Nephron progenitor cell (in vitro differentiated cells): Measurements from ENCODE around the gene PCBP2.
"Not testable (repeated sequence)": the region's sequence is repeated elsewhere in the genome, so short reads cannot be mapped to it uniquely, and the experiment has no call there.

Experiments
- DNase-seq: peaks from one replicate; pipeline ENCODE4 v3.0.0; 2021
- H3K27ac Mint-ChIP-seq: 2 replicates; pipeline ENCODE4 v1.8.0; 2021; ENCODE audit warnings: mild to moderate bottlenecking, moderate library complexity, mixed read lengths
- H3K27me3 Mint-ChIP-seq: 2 replicates; pipeline ENCODE4 v1.8.0; 2021; ENCODE audit warnings: mild to moderate bottlenecking, low read depth, mixed read lengths; ENCODE audit not compliant: poor library complexity
- H3K36me3 Mint-ChIP-seq: 2 replicates; pipeline ENCODE4 v1.8.0; 2021; ENCODE audit warnings: low read depth, mixed read lengths
- H3K4me1 Mint-ChIP-seq: 2 replicates; pipeline ENCODE4 v1.8.0; 2021; ENCODE audit warnings: mixed read lengths
- H3K4me3 Mint-ChIP-seq: 2 replicates; pipeline ENCODE4 v1.8.0; 2021; ENCODE audit warnings: mild to moderate bottlenecking, moderate library complexity, mixed read lengths
- H3K9me3 Mint-ChIP-seq: 2 replicates; pipeline ENCODE4 v1.8.0; 2021; ENCODE audit warnings: mild to moderate bottlenecking, moderate library complexity, mixed read lengths
- TF ChIP-seq, protein P1 (sequence below): fragments of 200-600 bp; sonication (generic); IDR thresholded peaks from 2 replicates; pipeline ENCODE4 v1.5.0; 2021; ENCODE audit warnings: antibody characterized with exemption

The PCBP2 gene

GRCh38 chr12:53451661-53452158, at the start of gene PCBP2:
PCBP2 (plus strand) TSS chr12:53452102; CDS start chr12:53454801, 2,699 bp downstream.
- Mint-ChIP-seq H3K9me3 (no peaks in the 10 kb centered on the region), H3K27ac (peak within 1 kb of the TSS; percentile 100), H3K27me3 (no peaks in the 10 kb centered on the region), H3K4me3 (peak within 1 kb of the TSS; percentile 97), H3K4me1 (peaks cover 42% of the 10 kb centered on the region), H3K36me3 (peaks cover 52% of the 10 kb centered on the region)
- TF ChIP-seq, protein P1, sequence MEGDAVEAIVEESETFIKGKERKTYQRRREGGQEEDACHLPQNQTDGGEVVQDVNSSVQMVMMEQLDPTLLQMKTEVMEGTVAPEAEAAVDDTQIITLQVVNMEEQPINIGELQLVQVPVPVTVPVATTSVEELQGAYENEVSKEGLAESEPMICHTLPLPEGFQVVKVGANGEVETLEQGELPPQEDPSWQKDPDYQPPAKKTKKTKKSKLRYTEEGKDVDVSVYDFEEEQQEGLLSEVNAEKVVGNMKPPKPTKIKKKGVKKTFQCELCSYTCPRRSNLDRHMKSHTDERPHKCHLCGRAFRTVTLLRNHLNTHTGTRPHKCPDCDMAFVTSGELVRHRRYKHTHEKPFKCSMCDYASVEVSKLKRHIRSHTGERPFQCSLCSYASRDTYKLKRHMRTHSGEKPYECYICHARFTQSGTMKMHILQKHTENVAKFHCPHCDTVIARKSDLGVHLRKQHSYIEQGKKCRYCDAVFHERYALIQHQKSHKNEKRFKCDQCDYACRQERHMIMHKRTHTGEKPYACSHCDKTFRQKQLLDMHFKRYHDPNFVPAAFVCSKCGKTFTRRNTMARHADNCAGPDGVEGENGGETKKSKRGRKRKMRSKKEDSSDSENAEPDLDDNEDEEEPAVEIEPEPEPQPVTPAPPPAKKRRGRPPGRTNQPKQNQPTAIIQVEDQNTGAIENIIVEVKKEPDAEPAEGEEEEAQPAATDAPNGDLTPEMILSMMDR: peak; percentile 76
- DNase-seq: peak; percentile 95

DNA sequence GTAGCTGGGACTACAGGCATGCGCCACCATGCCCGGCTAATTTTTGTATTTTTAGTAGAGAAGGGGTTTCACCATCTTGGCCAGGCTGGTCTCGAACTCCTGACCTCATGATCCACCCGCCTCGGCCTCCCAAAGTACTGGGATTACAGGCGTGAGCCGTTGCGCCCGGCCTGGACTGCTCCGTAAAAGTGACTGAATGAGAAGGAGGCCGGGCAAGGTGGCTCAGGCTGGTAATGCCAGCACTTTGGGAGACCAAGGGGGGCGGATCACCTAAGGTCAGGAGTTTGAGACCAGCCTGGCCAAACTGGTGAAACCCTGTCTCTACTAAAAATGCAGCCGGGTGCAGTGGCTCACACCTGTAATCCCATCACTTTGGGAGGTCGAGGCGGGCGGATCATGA, 49.6 kb upstream of the PCBP2 start:
- not testable (repeated sequence) for H3K27ac Mint-ChIP-seq, H3K4me3 Mint-ChIP-seq, H3K27me3 Mint-ChIP-seq, DNase-seq, H3K4me1 Mint-ChIP-seq, H3K9me3 Mint-ChIP-seq
- peaks cover 75% of the 10 kb centered on the region for H3K36me3 Mint-ChIP-seq

DNA sequence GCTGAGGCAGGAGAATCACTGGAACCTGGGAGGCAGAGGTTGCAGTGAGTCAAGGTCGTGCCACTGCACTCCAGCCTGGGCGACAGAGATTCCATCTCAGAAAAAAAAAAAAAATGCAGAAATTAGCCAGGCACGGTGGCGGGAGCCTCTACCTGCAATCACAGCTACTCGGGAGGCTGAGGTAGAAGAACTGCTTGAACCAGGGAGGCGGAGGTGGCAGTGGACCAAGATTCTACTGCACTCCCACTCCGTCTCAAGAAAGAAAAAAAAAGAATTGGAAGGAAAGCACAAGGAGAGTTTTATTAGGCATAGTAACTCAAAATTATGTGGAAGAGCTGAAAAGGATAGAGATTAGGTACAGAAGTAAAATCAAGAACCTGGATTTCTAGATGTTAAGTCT, 49.0 kb upstream of the PCBP2 start:
- DNase-seq: no peak
- H3K4me3 Mint-ChIP-seq: no peak overlapping the region
- H3K36me3 Mint-ChIP-seq: peaks cover 70% of the 10 kb centered on the region
- no peaks in the 10 kb centered on the region for H3K4me1 Mint-ChIP-seq
- peaks cover 5% of the 10 kb centered on the region for H3K9me3 Mint-ChIP-seq
- TF ChIP-seq, protein P1: no peak
- H3K27ac Mint-ChIP-seq: peak overlapping the region; percentile 75
- H3K27me3 Mint-ChIP-seq: peaks cover 3% of the 10 kb centered on the region

DNA sequence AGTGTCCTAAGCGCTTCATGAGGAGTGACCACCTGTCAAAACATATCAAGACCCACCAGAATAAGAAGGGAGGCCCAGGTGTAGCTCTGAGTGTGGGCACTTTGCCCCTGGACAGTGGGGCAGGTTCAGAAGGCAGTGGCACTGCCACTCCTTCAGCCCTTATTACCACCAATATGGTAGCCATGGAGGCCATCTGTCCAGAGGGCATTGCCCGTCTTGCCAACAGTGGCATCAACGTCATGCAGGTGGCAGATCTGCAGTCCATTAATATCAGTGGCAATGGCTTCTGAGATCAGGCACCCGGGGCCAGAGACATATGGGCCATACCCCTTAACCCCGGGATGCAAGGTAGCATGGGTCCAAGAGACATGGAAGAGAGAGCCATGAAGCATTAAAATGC, 41.0 kb upstream of the PCBP2 start:
- peaks cover 25% of the 10 kb centered on the region for H3K4me1 Mint-ChIP-seq
- H3K36me3 Mint-ChIP-seq: peaks cover 58% of the 10 kb centered on the region
- no peaks in the 10 kb centered on the region for H3K9me3 Mint-ChIP-seq
- DNase-seq: no peak
- no peak overlapping the region for H3K4me3 Mint-ChIP-seq
- H3K27me3 Mint-ChIP-seq: no peaks in the 10 kb centered on the region
- no peak overlapping the region for H3K27ac Mint-ChIP-seq
- TF ChIP-seq, protein P1: no peak

DNA sequence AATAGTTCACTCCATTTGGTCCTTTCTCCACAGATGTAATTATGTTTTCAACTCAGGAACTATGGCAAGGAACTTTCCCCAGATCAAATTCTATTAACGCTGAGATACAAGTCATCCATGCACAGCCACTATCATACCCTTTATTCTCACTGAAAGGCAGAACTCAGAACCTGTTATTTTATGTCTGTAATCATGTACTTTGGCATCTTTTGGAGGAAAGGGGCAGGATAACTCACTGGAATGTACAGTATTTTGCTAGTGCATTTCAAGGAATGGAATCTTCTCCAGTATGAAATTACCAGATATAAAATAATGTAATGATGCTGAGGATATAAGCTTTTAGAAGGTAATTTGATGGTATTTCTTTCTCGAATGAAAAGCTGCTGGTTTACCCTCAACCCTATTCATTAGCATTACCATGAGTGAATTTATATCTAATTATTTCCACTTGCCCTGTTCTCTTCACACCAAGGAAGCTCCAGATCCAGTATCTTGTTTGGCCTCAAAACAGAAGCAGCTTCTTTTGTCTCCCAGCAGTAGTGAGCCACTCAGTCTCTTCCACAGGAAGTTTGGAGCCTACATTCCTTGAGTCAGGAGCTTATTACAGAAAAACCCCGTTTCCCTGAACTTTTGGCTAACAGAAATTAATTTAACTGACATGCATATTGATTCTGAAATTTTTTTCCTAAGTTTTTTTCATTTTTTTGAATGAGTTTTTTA, 38.3 kb upstream of the PCBP2 start:
- Mint-ChIP-seq H3K9me3 (no peaks in the 10 kb centered on the region), H3K36me3 (peaks cover 45% of the 10 kb centered on the region), H3K4me3 (no peak overlapping the region), H3K27ac (peak overlapping the region; percentile 13), H3K4me1 (peaks cover 27% of the 10 kb centered on the region), H3K27me3 (no peaks in the 10 kb centered on the region)
- no peak for DNase-seq
- TF ChIP-seq, protein P1: no peak

GRCh38 chr12:53414756-53415417, 37.0 kb upstream of the PCBP2 start:
- Mint-ChIP-seq H3K27me3 (no peaks in the 10 kb centered on the region), H3K36me3 (peaks cover 33% of the 10 kb centered on the region), H3K4me1 (peaks cover 33% of the 10 kb centered on the region), H3K9me3 (no peaks in the 10 kb centered on the region), H3K4me3 (no peak overlapping the region), H3K27ac (peak overlapping the region; percentile 55)
- TF ChIP-seq, protein P1: no peak
- no peak for DNase-seq

DNA sequence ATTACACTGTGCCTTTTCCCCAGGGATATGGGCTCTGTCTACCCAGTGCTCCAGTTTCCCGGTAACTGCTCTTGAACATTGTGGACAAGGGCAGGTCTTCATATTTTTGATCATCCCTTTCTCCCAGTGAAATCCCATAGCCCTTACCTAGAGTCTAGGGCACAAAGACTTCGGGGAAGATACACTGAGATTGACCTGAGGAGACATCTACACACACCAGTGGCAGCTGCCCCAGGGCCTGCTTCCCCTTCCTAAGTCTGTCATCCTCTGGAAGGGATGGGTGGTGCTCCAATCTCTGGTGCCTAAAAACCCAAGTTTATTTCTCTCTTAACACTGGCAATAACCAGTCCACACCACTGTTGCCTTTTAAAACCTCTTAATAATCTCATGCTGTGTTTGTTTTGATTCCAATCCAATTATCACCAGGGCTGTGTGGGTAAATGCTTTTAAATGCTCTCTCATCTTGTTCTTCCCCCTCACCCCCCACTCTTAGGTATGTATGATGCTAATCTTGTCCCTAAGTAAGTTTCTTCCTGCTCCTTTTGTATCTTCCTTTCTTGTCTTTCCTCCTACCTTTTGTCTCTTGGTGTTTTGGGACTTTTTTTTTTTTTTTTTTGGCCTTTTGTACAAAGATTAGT, 36.0 kb upstream of the PCBP2 start:
- peaks cover 40% of the 10 kb centered on the region for H3K4me1 Mint-ChIP-seq
- DNase-seq, H3K4me3 Mint-ChIP-seq, H3K9me3 Mint-ChIP-seq, H3K27me3 Mint-ChIP-seq: not testable (repeated sequence)
- H3K27ac Mint-ChIP-seq: peak overlapping the region; percentile 55
- H3K36me3 Mint-ChIP-seq: peaks cover 25% of the 10 kb centered on the region

GRCh38 chr12:53417291-53417816, 34.5 kb upstream of the PCBP2 start:
- Mint-ChIP-seq H3K27ac (peak overlapping the region; percentile 82), H3K4me1 (peaks cover 49% of the 10 kb centered on the region)
- H3K9me3 Mint-ChIP-seq, H3K4me3 Mint-ChIP-seq, H3K36me3 Mint-ChIP-seq, H3K27me3 Mint-ChIP-seq, DNase-seq: not testable (repeated sequence)
